T-helper 1 cell (primary cell): ENCODE results near the gene IL17REL.

ENCODE experiments used
- DNase-seq, 5 donors: peaks; one replicate each; pipeline ENCODE4 v3.0.0-alpha.2; 2012 to 2020
- total RNA-seq, 4 donors: gene quantifications; one replicate each; lab custom pipeline; 2026; lab: John Stamatoyannopoulos, UW

Gene IL17REL
- total RNA-seq, result 0 to 1.2 (median 0.19) reads per million in 4 donors

GRCh38 chr22:50012211-50013181 lies at the start of gene IL17REL:
TSS of gene IL17REL (minus strand) at chr22:50012765. CDS start at chr22:50012646, 119 bp downstream.
- DNase-seq, result no peak

GRCh38 chr22:50061824-50062355 lies 49.3 kb upstream of the IL17REL start:
- no peak for DNase-seq

- no peak for DNase-seq
Measured at GRCh38 chr22:50061141-50061823, 48.7 kb upstream of the IL17REL start.

DNA sequence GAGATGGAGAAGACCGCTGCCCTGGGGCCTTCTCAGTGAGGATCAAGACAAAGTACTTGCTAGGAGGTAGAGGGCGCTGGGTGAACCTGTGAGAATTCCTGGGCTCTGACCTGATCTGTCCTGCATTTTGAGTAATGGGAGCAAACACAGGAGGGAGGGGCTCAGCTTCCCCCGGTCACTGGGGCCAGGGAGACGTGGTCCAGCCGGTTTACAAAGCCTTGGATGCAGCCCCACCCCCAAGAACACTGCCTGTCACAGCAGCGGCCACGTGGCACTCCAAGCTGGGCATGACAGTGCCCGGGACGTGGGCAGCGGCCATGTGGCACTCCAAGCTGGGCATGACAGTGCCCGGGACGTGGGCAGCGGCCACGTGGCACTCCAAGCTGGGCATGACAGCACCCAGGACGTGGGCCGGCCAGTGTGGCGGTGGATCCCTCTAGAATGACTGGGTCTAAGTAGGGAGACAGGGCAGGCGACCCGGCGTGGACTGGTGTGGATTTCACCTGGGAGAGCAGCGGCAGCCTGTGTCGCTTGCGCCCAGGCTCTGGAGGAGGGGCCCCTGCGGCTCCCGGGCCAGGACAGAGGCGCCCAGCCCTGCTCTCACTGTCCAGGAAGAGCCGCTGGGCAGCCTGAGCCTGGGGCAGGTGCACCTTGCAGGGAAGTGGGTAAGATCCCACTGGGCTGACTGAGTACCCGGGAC lies 48.0 kb upstream of the IL17REL start:
- no peak for DNase-seq

DNA sequence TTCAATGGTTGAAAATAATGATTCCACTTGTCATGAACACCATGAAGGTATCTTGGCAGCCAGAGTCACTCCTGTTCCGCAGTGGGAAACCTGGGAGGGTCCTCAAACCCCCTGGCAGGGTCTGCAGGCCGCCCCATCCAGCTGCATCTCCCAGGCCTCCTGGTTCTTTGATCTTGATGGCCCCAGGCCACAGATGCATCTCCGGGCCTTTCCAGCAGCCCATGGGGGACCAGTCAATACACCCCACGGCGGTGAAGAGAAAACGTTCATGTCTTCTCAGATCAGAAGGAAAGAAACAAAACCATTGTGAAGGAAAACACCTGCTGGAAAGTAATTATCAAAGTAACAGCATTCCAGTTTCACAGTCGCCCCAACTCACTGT lies 47.3 kb upstream of the IL17REL start:
- DNase-seq, result no peak

DNA sequence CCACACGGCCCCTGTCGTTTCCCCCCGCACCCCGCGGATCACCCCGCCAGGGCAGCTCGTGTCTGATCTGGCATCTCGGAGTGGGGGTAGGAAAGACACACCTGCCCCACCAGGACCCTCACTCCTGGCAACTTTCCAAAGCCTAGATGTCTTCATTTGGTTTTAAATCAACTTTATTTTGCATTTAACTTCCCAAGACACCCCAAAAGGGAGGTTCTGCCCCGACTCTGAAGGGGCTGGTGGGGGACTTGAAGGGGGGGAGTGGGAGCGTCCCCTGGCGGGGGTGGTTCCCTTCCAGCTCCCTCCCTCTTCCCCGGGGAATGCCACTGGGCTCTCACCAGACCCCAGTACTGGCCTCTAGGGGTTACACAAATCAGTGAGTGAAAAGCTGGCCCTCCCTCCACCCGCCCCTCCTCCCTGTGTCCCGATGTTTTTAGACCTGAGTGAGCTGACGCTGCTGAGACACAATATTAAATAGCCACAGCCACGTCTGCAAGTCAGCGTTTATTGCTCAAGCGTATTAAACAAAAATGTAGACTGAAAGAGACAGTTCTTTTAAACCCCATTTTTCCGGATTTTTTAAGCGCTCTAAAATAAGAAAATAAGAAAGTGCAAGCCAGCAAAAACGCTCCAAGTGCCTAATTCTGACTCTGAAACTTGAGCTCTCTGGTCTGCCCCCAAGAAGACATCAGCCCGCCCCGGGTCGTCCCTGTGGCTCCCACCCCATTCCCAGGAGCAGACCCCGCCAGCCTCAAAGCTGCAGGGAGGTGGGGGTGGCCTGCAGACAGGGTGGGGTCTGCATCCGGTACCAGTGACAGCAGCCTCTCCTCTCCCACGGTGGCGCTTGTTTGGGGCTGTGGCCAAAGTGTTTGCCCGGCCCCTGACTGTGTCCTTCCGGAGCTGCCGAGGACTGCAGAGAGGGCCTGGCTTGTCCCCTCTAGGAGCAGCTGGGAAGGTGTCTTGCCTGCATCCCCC lies 46.6 kb upstream of the IL17REL start:
- no peak for DNase-seq

DNA sequence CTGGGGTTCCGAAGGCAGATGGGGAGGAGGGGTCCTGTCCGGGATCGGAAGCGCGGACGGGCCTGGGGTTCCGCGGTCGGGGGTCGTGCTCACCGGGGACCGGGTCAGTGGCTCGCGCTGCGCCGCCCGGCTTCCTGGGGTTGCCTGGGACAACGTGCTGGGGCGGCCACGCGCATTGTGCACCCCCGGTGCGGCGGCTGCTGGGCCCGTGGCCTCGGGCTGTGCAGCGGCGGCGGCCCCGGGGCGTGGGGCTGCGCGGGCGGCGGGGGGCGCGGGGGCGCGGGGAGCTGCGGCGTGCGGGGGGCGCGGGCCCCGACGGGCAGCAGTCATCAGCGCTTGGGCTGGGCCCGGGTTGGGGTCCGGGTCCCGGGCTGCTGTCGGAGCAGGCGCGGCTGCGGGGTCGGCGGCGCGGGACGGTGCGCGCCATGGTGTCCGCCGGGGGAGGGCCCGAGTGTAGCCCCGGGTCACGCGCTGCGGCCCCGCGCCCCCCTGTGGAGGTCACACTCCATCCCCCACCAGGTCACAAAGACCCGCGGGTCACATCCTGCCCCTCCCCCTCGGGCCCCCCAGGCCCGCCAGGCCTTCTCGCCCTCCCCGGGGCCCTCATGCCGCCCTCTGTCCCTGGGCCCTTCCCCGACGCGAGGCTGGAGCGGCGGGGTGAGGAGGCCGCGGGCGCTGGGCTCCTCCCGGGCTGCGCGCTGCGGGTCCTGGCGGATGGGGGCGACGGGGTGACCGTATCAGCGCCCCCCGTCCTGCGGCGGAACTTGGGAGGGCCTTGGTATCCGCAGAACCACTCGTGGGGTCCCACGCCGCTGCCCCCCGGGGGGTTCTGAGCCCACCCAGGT lies 45.7 kb upstream of the IL17REL start, which contains the start of gene TTLL8:
TSS of gene TTLL8 (minus strand) at position 238 of the 845 bp plus-strand sequence.
- no peak for DNase-seq

GRCh38 chr22:50057278-50058060 lies 44.9 kb upstream of the IL17REL start:
- no peak for DNase-seq

- no peak for DNase-seq
Measured at GRCh38 chr22:50056214-50056972, 43.8 kb upstream of the IL17REL start.

GRCh38 chr22:50053861-50054260 lies 41.3 kb upstream of the IL17REL start:
- DNase-seq, result no peak

- no peak for DNase-seq
Measured at GRCh38 chr22:50051930-50052329, 39.4 kb upstream of the IL17REL start.

DNA sequence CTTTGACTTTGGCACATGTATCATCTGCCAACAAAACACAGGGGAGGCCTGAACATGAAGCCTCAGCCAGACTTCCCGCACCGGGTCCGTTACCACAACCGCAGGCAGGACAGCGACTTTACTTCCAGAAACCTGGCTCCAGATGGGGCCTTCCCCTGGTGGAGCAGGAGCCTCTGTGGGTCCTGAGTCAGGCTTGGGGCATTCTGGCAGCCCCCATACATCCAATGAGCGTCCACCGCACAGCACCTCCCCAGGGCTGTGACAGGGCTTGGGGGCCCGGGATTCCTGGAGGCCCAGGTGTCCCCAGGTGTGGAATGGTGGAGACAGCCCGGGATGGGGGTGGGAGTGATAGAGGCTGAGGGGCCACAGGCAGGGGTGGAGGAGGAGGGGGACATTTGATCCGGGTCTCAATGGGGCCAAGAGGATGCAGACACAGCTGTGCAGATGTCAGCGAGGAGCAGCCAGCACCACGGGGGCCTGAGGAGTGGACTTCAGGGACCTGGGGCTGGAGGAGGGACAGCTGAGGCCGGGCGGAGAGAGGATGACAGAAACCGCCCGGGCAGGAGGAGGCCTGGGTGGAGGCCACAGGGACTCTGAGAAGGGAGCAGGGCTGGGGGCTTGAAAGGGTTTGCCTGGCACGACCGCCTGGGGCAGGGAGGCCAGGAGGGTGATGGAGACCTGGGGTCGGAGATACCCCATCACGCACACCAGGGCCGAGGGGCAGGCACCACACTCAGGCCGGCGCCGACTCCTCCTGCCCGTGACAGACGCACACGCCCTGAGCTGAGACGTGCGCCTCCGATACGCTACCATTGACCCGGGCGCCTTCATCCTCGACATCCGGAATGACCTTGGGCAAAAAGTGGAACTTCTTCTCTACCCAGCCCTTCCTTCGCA lies 37.0 kb upstream of the IL17REL start:
- no peak for DNase-seq

- DNase-seq, result no peak
Measured at GRCh38 chr22:50048836-50049235, 36.3 kb upstream of the IL17REL start.

- no peak for DNase-seq
Measured at GRCh38 chr22:50048061-50048765, 35.6 kb upstream of the IL17REL start.

GRCh38 chr22:50047346-50047745 lies 34.8 kb upstream of the IL17REL start:
- no peak for DNase-seq

GRCh38 chr22:50046481-50047245 lies 34.1 kb upstream of the IL17REL start:
- no peak for DNase-seq
